Panc1 (cell line): ENCODE data around the gene MGA.

Experiments
- POLR2AphosphoS5 ChIP-seq: IDR thresholded peaks from 2 replicates; pipeline ENCODE4 v1.6.1; 2012; ENCODE audit warnings: mild to moderate bottlenecking, low read depth, low read length, moderate library complexity
- SIN3A ChIP-seq: IDR thresholded peaks from 2 replicates; pipeline ENCODE4 v1.6.1; 2012; ENCODE audit warnings: low read depth, mild to moderate bottlenecking, low read length, moderate library complexity, borderline replicate concordance; ENCODE audit not compliant: insufficient read depth
- TCF7L2 ChIP-seq: IDR thresholded peaks from 2 replicates; pipeline ENCODE4 v1.6.1; 2011; ENCODE audit warnings: mild to moderate bottlenecking, low read depth, low read length, inconsistent platforms
- TF ChIP-seq, protein P1 (sequence below): fragments of 450-650 bp; IDR thresholded peaks from 2 replicates; pipeline ENCODE4 v1.5.1; 2017; ENCODE audit warnings: mild to moderate bottlenecking
- TF ChIP-seq, protein P2 (sequence below), 2 experiments: IDR thresholded peaks; 2 replicates each; pipeline ENCODE4 v1.6.1; 2011 to 2012; ENCODE audit warnings: low read depth in 2 of 2, control low read depth in 1 of 2, low read length in 1 of 2, mild to moderate bottlenecking in 1 of 2, moderate library complexity in 1 of 2; ENCODE audit not compliant: insufficient read depth in 1 of 2

DNA sequence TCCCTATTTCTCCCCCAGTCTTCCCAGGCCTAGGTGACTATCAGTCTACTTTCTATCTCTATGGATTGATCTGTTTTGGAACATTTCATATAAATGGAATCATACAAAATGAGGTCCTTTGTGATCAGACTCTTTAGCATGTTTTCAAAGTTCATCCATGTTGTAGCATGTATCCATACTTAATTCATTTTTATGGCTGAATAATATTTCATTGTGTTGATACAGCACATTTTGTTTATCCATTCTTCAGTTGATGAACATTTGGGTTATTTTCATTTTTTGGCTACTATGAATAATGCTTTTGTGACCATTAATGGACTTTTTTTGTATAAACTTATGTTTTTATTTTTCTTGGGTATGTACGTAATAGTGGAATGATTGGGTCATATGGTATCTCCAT is 19.2 kb upstream of the MGA start:
- TF ChIP-seq, protein P1, sequence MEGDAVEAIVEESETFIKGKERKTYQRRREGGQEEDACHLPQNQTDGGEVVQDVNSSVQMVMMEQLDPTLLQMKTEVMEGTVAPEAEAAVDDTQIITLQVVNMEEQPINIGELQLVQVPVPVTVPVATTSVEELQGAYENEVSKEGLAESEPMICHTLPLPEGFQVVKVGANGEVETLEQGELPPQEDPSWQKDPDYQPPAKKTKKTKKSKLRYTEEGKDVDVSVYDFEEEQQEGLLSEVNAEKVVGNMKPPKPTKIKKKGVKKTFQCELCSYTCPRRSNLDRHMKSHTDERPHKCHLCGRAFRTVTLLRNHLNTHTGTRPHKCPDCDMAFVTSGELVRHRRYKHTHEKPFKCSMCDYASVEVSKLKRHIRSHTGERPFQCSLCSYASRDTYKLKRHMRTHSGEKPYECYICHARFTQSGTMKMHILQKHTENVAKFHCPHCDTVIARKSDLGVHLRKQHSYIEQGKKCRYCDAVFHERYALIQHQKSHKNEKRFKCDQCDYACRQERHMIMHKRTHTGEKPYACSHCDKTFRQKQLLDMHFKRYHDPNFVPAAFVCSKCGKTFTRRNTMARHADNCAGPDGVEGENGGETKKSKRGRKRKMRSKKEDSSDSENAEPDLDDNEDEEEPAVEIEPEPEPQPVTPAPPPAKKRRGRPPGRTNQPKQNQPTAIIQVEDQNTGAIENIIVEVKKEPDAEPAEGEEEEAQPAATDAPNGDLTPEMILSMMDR = no peak
- no peak for TF ChIP-seq POLR2AphosphoS5
- TF ChIP-seq TCF7L2 = no peak
- TF ChIP-seq, protein P2, sequence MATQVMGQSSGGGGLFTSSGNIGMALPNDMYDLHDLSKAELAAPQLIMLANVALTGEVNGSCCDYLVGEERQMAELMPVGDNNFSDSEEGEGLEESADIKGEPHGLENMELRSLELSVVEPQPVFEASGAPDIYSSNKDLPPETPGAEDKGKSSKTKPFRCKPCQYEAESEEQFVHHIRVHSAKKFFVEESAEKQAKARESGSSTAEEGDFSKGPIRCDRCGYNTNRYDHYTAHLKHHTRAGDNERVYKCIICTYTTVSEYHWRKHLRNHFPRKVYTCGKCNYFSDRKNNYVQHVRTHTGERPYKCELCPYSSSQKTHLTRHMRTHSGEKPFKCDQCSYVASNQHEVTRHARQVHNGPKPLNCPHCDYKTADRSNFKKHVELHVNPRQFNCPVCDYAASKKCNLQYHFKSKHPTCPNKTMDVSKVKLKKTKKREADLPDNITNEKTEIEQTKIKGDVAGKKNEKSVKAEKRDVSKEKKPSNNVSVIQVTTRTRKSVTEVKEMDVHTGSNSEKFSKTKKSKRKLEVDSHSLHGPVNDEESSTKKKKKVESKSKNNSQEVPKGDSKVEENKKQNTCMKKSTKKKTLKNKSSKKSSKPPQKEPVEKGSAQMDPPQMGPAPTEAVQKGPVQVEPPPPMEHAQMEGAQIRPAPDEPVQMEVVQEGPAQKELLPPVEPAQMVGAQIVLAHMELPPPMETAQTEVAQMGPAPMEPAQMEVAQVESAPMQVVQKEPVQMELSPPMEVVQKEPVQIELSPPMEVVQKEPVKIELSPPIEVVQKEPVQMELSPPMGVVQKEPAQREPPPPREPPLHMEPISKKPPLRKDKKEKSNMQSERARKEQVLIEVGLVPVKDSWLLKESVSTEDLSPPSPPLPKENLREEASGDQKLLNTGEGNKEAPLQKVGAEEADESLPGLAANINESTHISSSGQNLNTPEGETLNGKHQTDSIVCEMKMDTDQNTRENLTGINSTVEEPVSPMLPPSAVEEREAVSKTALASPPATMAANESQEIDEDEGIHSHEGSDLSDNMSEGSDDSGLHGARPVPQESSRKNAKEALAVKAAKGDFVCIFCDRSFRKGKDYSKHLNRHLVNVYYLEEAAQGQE (IDR thresholded peaks at IDR 0.05; ENCODE audit: insufficient read depth in 1 of 2, low read depth in 2 of 2, low read length in 1 of 2) = no peak
- no peak for TF ChIP-seq SIN3A
